ENCODE measurements around the gene GFAP. TPM values are rescaled to one million over a fixed set of nuclear protein-coding genes. Genes with fewer than 3 reads are reported as not detected.
A peak's percentile ranks its signal among the peaks of the same experiment; 100 is the strongest.

GFAP gene
- total RNA-seq, 4 donors from 2014 or later = 1.6 to 37.2 (median 7.3) TPM

- no peaks in the 10 kb centered on the region for H3K9me3 ChIP-seq
- DNase-seq (ENCODE audit: low spot score in 2 of 2) = no peak
- 20 to 26% methylated on average over 3 of the region's 3 CpGs for WGBS, 2 donors
These were observed 14.4 kb downstream of the GFAP start for GRCh38 chr17:44900894-44901293.

GRCh38 chr17:44899074-44899782 is 16.1 kb downstream of the GFAP start, which contains the start of gene EFTUD2:
TSS of gene EFTUD2 (minus strand) at chr17:44899445. CDS start at chr17:44894521, 4,924 bp downstream.
- Histone ChIP-seq H3K4me1 (peaks cover 0 to 48% (median 26%) of the 10 kb centered on the region in 4 donors), H3K36me3 (peaks cover 0 to 10% (median 0%) of the 10 kb centered on the region in 3 donors), H3K4me3 (peak within 1 kb of the TSS; percentile 72 to 83 (median 78)), H3K27me3 (no peaks in the 10 kb centered on the region), H3K27ac (peak within 1 kb of the TSS; percentile 88 to 99 (median 96)), H3K9me3 (no peaks in the 10 kb centered on the region)
- TF ChIP-seq POLR2A (IDR thresholded peaks at IDR 0.05) (no peak), EP300 (IDR thresholded peaks at IDR 0.05) (peak; percentile 89 to 94), CTCF (IDR thresholded peaks at IDR 0.05) (peak in 2 of 5 experiments; percentile 72 to 75)
- WGBS, 2 donors = 0% methylated on average over 40 to 50 of the region's 54 CpGs
- peak; percentile 88 to 92 for DNase-seq (ENCODE audit: low spot score in 2 of 2)

More at GRCh38 chr17:44900894-44901293, 14.4 kb downstream of the GFAP start:
- Histone ChIP-seq H3K4me3 (no peak overlapping the region), H3K4me1 (peaks cover 0 to 43% (median 26%) of the 10 kb centered on the region in 4 donors), H3K27me3 (no peaks in the 10 kb centered on the region), H3K27ac (peak overlapping the region in 2 of 4 donors; percentile 96 to 99), H3K36me3 (peaks cover 0 to 6% (median 0%) of the 10 kb centered on the region in 3 donors)
- no peak for TF ChIP-seq CTCF (IDR thresholded peaks at IDR 0.05)
- no peak for TF ChIP-seq EP300 (IDR thresholded peaks at IDR 0.05)
- TF ChIP-seq POLR2A (IDR thresholded peaks at IDR 0.05) = no peak

- peaks cover 0 to 48% (median 26%) of the 10 kb centered on the region in 4 donors for H3K4me1 ChIP-seq
- no peaks in the 10 kb centered on the region for H3K27me3 ChIP-seq
- WGBS, 2 donors = 0 to 2% methylated on average over 7 of the region's 7 CpGs
- no peaks in the 10 kb centered on the region for H3K9me3 ChIP-seq
- DNase-seq (ENCODE audit: low spot score in 2 of 2) = no peak
- TF ChIP-seq EP300 (IDR thresholded peaks at IDR 0.05) (no peak), POLR2A (IDR thresholded peaks at IDR 0.05) (no peak), CTCF (IDR thresholded peaks at IDR 0.05) (no peak)
- peak overlapping the region; percentile 88 to 99 (median 96) for H3K27ac ChIP-seq
- peaks cover 0 to 15% (median 0%) of the 10 kb centered on the region in 3 donors for H3K36me3 ChIP-seq
- peak overlapping the region; percentile 72 to 83 (median 78) for H3K4me3 ChIP-seq
These were observed 16.6 kb downstream of the GFAP start for GRCh38 chr17:44898768-44899073.

GRCh38 chr17:44894642-44895041 is 20.7 kb downstream of the GFAP start:
- H3K36me3 ChIP-seq = peaks cover 0 to 42% (median 0%) of the 10 kb centered on the region in 3 donors
- DNase-seq (ENCODE audit: low spot score in 2 of 2) = no peak
- H3K4me3 ChIP-seq = no peak overlapping the region
- WGBS, 2 donors = 93 to 95% methylated on average over 4 of the region's 4 CpGs
- TF ChIP-seq EP300 (IDR thresholded peaks at IDR 0.05) (no peak), POLR2A (IDR thresholded peaks at IDR 0.05) (no peak)
- H3K27ac ChIP-seq = no peak overlapping the region
- H3K4me1 ChIP-seq = peaks cover 0 to 34% (median 16%) of the 10 kb centered on the region in 4 donors
- no peaks in the 10 kb centered on the region for H3K9me3 ChIP-seq
- no peaks in the 10 kb centered on the region for H3K27me3 ChIP-seq

GRCh38 chr17:44892250-44892649 is 23.1 kb downstream of the GFAP start:
- TF ChIP-seq POLR2A (IDR thresholded peaks at IDR 0.05) = no peak
- TF ChIP-seq EP300 (IDR thresholded peaks at IDR 0.05) = no peak
- no peak for TF ChIP-seq CTCF (IDR thresholded peaks at IDR 0.05)
- DNase-seq (ENCODE audit: low spot score in 2 of 2) = no peak
- peaks cover 0 to 50% (median 0%) of the 10 kb centered on the region in 3 donors for H3K36me3 ChIP-seq
- no peak overlapping the region for H3K27ac ChIP-seq
- peaks cover 0 to 29% (median 1%) of the 10 kb centered on the region in 4 donors for H3K4me1 ChIP-seq
- no peak overlapping the region for H3K4me3 ChIP-seq
- no peaks in the 10 kb centered on the region for H3K9me3 ChIP-seq
- no peaks in the 10 kb centered on the region for H3K27me3 ChIP-seq
